ENCODE data around the gene HTR3C.
"Not testable (repeated sequence)": the region's sequence is repeated elsewhere in the genome, so short reads cannot be mapped to it uniquely, and the experiment has no call there.

Gene HTR3C

DNA sequence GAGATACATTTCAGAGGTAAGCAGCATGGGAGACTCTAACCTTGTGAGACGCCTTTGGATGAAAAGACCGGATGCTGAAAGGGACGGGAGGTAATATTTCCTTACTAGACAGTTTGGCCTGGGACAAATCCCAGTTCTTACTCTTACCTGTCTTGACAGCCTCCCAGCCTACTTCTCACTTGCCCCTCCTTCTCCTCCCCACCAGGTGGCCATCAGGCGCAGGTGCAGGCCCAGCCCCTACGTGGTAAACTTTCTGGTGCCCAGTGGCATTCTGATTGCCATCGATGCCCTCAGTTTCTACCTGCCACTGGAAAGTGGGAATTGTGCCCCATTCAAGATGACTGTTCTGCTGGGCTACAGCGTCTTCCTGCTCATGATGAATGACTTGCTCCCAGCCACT, 15.0 kb upstream of the HTR3C start:
- no peak overlapping the region for H3K4me3 ChIP-seq (ENCODE audit: insufficient read depth in 1 of 2, low read depth in 1 of 2, low read length in 2 of 2)
- no peak overlapping the region for H3K9ac ChIP-seq (ENCODE audit: low read length)
- DNase-seq: no peak
- H4K91ac ChIP-seq (ENCODE audit: low read length): no peak overlapping the region
- no peak overlapping the region for H2BK5ac ChIP-seq (ENCODE audit: low read depth, low read length, poor library complexity, severe bottlenecking)
- H2BK12ac ChIP-seq (ENCODE audit: low read length in 2 of 2): no peak overlapping the region
- no peak overlapping the region for H2AK5ac ChIP-seq (ENCODE audit: low read length, severe bottlenecking)
- no peak overlapping the region for H3K4me2 ChIP-seq (ENCODE audit: low read length, poor library complexity, severe bottlenecking)
- H3K27me3 ChIP-seq (ENCODE audit: control insufficient read depth in 1 of 2, insufficient read depth in 1 of 2, low read length in 2 of 2): peaks cover 8 to 18% of the 10 kb centered on the region in 2 experiments
- no peaks in the 10 kb centered on the region for H3K36me3 ChIP-seq (ENCODE audit: control insufficient read depth in 1 of 2, insufficient read depth in 2 of 2, low read depth in 1 of 2, low read length in 2 of 2)
- H3K23ac ChIP-seq (ENCODE audit: low read length in 2 of 2): no peak overlapping the region
- no peak overlapping the region for H3K18ac ChIP-seq (ENCODE audit: low read depth in 1 of 2, low read length in 2 of 2)
- 69% methylated on average over 6 of the region's 7 CpGs for WGBS
- H3K9me3 ChIP-seq (ENCODE audit: control insufficient read depth, low read length): no peaks in the 10 kb centered on the region
- no peak overlapping the region for H4K8ac ChIP-seq (ENCODE audit: low read length)
- no peaks in the 10 kb centered on the region for H3K79me1 ChIP-seq (replicated peaks; ENCODE audit: low read length, poor library complexity, severe bottlenecking)
- no peak overlapping the region for H3K4ac ChIP-seq (ENCODE audit: low read depth in 1 of 2, low read length in 2 of 2)
- H3K4me1 ChIP-seq (ENCODE audit: control insufficient read depth, insufficient read depth, low read depth, low read length): no peaks in the 10 kb centered on the region
- no peak overlapping the region for H2AFZ ChIP-seq (ENCODE audit: low read depth, low read length)
- H3K14ac ChIP-seq (ENCODE audit: low read length in 2 of 2): no peak overlapping the region
- H2BK15ac ChIP-seq (ENCODE audit: low read depth, poor library complexity, severe bottlenecking): no peak overlapping the region
- H3K27ac ChIP-seq (ENCODE audit: low read length, poor library complexity, severe bottlenecking): no peak overlapping the region
- H2BK120ac ChIP-seq (ENCODE audit: low read depth, low read length): no peak overlapping the region

DNA sequence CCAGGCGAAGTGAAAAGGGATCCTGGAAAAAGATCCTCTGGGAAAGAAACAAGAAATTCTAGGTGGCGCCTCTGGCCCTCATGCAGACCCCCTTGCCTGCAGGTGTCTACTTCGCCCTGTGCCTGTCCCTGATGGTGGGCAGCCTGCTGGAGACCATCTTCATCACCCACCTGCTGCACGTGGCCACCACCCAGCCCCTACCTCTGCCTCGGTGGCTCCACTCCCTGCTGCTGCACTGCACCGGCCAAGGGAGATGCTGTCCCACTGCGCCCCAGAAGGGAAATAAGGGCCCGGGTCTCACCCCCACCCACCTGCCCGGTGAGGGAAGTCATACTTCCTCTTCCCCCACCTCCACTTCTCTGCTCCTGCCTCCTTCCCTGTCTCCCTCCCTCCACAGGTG, 14.5 kb upstream of the HTR3C start:
- H2AK5ac ChIP-seq (ENCODE audit: low read length, severe bottlenecking); H2BK15ac ChIP-seq (ENCODE audit: low read depth, poor library complexity, severe bottlenecking); H3K4me2 ChIP-seq (ENCODE audit: low read length, poor library complexity, severe bottlenecking); H3K18ac ChIP-seq (ENCODE audit: low read depth in 1 of 2, low read length in 2 of 2); H3K36me3 ChIP-seq (ENCODE audit: control insufficient read depth in 1 of 2, insufficient read depth in 2 of 2, low read depth in 1 of 2, low read length in 2 of 2); H2BK5ac ChIP-seq (ENCODE audit: low read depth, low read length, poor library complexity, severe bottlenecking); H3K4me3 ChIP-seq (ENCODE audit: insufficient read depth in 1 of 2, low read depth in 1 of 2, low read length in 2 of 2); H3K4me1 ChIP-seq (ENCODE audit: control insufficient read depth, insufficient read depth, low read depth, low read length); H3K23ac ChIP-seq (ENCODE audit: low read length in 2 of 2); H2BK12ac ChIP-seq (ENCODE audit: low read length in 2 of 2); H2AFZ ChIP-seq (ENCODE audit: low read depth, low read length); H3K9me3 ChIP-seq (ENCODE audit: control insufficient read depth, low read length); H4K8ac ChIP-seq (ENCODE audit: low read length); H3K79me1 ChIP-seq (replicated peaks; ENCODE audit: low read length, poor library complexity, severe bottlenecking); H2BK120ac ChIP-seq (ENCODE audit: low read depth, low read length); DNase-seq; H3K9ac ChIP-seq (ENCODE audit: low read length); H4K91ac ChIP-seq (ENCODE audit: low read length); H3K27ac ChIP-seq (ENCODE audit: low read length, poor library complexity, severe bottlenecking); H3K14ac ChIP-seq (ENCODE audit: low read length in 2 of 2); H3K4ac ChIP-seq (ENCODE audit: low read depth in 1 of 2, low read length in 2 of 2): not testable (repeated sequence)
- WGBS: 90% methylated on average over 3 of the region's 9 CpGs
- peaks cover 8 to 16% of the 10 kb centered on the region in 2 experiments for H3K27me3 ChIP-seq (ENCODE audit: control insufficient read depth in 1 of 2, insufficient read depth in 1 of 2, low read length in 2 of 2)

DNA sequence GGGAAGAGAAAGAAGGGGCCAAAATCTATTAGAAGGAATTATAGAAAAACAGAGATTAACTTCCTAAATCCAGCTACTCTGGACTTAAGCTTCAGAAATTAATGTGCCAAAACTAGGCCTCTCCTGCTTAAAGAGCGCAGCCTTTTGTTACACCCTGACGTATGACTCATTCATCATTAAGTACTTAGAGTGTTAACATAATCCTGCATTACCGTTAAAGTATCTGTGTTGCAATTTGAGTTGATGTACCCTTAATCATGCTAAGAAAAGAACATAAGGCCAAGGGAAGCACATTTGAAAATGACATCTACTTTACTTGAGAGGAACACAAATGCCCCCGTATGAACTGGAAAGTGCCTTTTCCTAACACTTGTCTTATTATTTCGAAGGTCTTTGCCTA, 13.4 kb upstream of the HTR3C start:
- Histone ChIP-seq H3K79me1 (replicated peaks; ENCODE audit: low read length, poor library complexity, severe bottlenecking) (no peaks in the 10 kb centered on the region), H3K36me3 (ENCODE audit: control insufficient read depth in 1 of 2, insufficient read depth in 2 of 2, low read depth in 1 of 2, low read length in 2 of 2) (no peaks in the 10 kb centered on the region), H4K8ac (ENCODE audit: low read length) (no peak overlapping the region), H3K27me3 (ENCODE audit: control insufficient read depth in 1 of 2, insufficient read depth in 1 of 2, low read length in 2 of 2) (peaks cover 10 to 14% of the 10 kb centered on the region in 2 experiments), H3K4ac (ENCODE audit: low read depth in 1 of 2, low read length in 2 of 2) (no peak overlapping the region), H3K4me1 (ENCODE audit: control insufficient read depth, insufficient read depth, low read depth, low read length) (no peaks in the 10 kb centered on the region), H3K9me3 (ENCODE audit: control insufficient read depth, low read length) (no peaks in the 10 kb centered on the region), H2BK120ac (ENCODE audit: low read depth, low read length) (no peak overlapping the region), H3K4me2 (ENCODE audit: low read length, poor library complexity, severe bottlenecking) (no peak overlapping the region), H2BK5ac (ENCODE audit: low read depth, low read length, poor library complexity, severe bottlenecking) (no peak overlapping the region), H3K18ac (ENCODE audit: low read depth in 1 of 2, low read length in 2 of 2) (no peak overlapping the region), H2AK5ac (ENCODE audit: low read length, severe bottlenecking) (no peak overlapping the region), H3K23ac (ENCODE audit: low read length in 2 of 2) (no peak overlapping the region), H3K9ac (ENCODE audit: low read length) (no peak overlapping the region), H3K14ac (ENCODE audit: low read length in 2 of 2) (no peak overlapping the region), H3K4me3 (ENCODE audit: insufficient read depth in 1 of 2, low read depth in 1 of 2, low read length in 2 of 2) (no peak overlapping the region), H2BK15ac (ENCODE audit: low read depth, poor library complexity, severe bottlenecking) (no peak overlapping the region), H2AFZ (ENCODE audit: low read depth, low read length) (no peak overlapping the region), H4K91ac (ENCODE audit: low read length) (no peak overlapping the region), H2BK12ac (ENCODE audit: low read length in 2 of 2) (no peak overlapping the region), H3K27ac (ENCODE audit: low read length, poor library complexity, severe bottlenecking) (no peak overlapping the region)
- 66% methylated on average over 4 of the region's 5 CpGs for WGBS
- peak; percentile 71 for DNase-seq

DNA sequence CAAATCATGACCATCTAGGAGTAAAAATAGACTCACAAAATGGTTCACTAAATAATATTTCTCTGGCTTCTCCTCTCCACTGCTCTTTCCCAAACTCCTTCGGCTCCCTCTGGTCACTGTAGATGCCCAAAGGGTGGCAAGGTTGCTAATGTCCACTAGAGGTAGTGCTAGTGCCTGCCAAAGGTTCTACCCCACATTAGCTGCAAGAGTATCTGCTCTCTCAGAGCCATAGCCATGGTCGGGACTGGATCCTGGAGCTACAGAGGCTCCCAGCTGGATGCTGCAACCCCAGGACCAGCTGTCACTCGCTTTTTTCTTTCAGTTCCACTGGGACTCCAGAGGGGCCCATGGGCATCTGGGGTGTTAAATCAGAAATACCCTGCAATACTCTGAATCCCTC, 12.8 kb upstream of the HTR3C start:
- H3K27ac ChIP-seq (ENCODE audit: low read length, poor library complexity, severe bottlenecking): no peak overlapping the region
- DNase-seq: peak; percentile 33
- H3K4me3 ChIP-seq (ENCODE audit: insufficient read depth in 1 of 2, low read depth in 1 of 2, low read length in 2 of 2): no peak overlapping the region
- no peak overlapping the region for H3K4me2 ChIP-seq (ENCODE audit: low read length, poor library complexity, severe bottlenecking)
- no peaks in the 10 kb centered on the region for H3K9me3 ChIP-seq (ENCODE audit: control insufficient read depth, low read length)
- H2BK15ac ChIP-seq (ENCODE audit: low read depth, poor library complexity, severe bottlenecking): no peak overlapping the region
- no peaks in the 10 kb centered on the region for H3K79me1 ChIP-seq (replicated peaks; ENCODE audit: low read length, poor library complexity, severe bottlenecking)
- H2AK5ac ChIP-seq (ENCODE audit: low read length, severe bottlenecking): no peak overlapping the region
- H2AFZ ChIP-seq (ENCODE audit: low read depth, low read length): no peak overlapping the region
- no peak overlapping the region for H3K18ac ChIP-seq (ENCODE audit: low read depth in 1 of 2, low read length in 2 of 2)
- 36% methylated on average over 3 of the region's 3 CpGs for WGBS
- no peak overlapping the region for H2BK120ac ChIP-seq (ENCODE audit: low read depth, low read length)
- H3K9ac ChIP-seq (ENCODE audit: low read length): no peak overlapping the region
- H3K4ac ChIP-seq (ENCODE audit: low read depth in 1 of 2, low read length in 2 of 2): no peak overlapping the region
- no peak overlapping the region for H2BK5ac ChIP-seq (ENCODE audit: low read depth, low read length, poor library complexity, severe bottlenecking)
- H3K36me3 ChIP-seq (ENCODE audit: control insufficient read depth in 1 of 2, insufficient read depth in 2 of 2, low read depth in 1 of 2, low read length in 2 of 2): no peaks in the 10 kb centered on the region
- no peak overlapping the region for H3K23ac ChIP-seq (ENCODE audit: low read length in 2 of 2)
- H2BK12ac ChIP-seq (ENCODE audit: low read length in 2 of 2): no peak overlapping the region
- H3K27me3 ChIP-seq (ENCODE audit: control insufficient read depth in 1 of 2, insufficient read depth in 1 of 2, low read length in 2 of 2): peaks cover 9 to 12% of the 10 kb centered on the region in 2 experiments
- H4K91ac ChIP-seq (ENCODE audit: low read length): no peak overlapping the region
- H4K8ac ChIP-seq (ENCODE audit: low read length): no peak overlapping the region
- H3K4me1 ChIP-seq (ENCODE audit: control insufficient read depth, insufficient read depth, low read depth, low read length): no peaks in the 10 kb centered on the region
- no peak overlapping the region for H3K14ac ChIP-seq (ENCODE audit: low read length in 2 of 2)

All from mesenchymal stem cell (in vitro differentiated cells and primary cell).